ENCODE results near the gene PTPRG.

The PTPRG gene

DNA sequence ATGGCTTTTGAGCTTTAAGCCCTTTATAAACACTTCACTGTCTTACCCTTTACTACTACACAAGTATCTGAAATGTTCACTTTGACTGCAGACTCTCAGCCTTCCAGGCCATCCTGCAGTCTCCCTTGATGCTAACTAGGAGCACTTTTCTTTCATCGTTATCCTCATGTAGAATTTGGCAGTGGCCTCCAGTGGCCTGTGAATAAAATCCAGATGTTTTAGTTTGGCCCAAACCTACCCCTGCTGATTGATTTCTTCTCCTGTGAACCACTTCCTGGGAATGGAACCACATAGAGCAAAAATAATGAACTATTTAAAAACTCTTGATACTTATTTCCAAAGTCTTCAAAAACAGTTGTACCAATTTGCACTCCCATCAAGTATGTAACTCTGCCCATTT, 540.1 kb downstream of the PTPRG start:
- TF ChIP-seq ZFX (IDR thresholded peaks at IDR 0.05), result no peak
- TF ChIP-seq, protein P1, sequence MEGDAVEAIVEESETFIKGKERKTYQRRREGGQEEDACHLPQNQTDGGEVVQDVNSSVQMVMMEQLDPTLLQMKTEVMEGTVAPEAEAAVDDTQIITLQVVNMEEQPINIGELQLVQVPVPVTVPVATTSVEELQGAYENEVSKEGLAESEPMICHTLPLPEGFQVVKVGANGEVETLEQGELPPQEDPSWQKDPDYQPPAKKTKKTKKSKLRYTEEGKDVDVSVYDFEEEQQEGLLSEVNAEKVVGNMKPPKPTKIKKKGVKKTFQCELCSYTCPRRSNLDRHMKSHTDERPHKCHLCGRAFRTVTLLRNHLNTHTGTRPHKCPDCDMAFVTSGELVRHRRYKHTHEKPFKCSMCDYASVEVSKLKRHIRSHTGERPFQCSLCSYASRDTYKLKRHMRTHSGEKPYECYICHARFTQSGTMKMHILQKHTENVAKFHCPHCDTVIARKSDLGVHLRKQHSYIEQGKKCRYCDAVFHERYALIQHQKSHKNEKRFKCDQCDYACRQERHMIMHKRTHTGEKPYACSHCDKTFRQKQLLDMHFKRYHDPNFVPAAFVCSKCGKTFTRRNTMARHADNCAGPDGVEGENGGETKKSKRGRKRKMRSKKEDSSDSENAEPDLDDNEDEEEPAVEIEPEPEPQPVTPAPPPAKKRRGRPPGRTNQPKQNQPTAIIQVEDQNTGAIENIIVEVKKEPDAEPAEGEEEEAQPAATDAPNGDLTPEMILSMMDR (conservative IDR thresholded peaks at IDR 0.05), result no peak
- H3K27ac ChIP-seq, result no peak overlapping the region

DNA sequence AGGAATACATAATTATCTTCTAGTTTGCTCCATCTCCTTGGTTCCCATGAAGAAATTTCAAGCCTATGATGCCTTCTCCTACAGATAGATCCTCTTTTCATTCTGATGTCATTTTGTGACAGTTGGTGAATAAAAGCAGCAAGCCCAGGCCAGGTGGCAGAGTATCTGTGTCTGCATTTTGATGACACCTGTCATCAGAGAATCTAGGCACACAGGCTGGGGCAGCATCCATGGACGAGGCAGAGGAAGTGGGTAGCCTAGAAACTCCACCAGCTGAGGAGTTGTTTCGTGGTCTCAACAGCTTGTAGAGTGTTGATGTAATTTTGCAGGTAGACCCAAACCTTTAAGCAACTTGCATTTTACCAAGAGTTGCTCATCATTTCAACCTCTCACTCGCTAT, 542.2 kb downstream of the PTPRG start:
- H3K27ac ChIP-seq, result no peak overlapping the region

DNA sequence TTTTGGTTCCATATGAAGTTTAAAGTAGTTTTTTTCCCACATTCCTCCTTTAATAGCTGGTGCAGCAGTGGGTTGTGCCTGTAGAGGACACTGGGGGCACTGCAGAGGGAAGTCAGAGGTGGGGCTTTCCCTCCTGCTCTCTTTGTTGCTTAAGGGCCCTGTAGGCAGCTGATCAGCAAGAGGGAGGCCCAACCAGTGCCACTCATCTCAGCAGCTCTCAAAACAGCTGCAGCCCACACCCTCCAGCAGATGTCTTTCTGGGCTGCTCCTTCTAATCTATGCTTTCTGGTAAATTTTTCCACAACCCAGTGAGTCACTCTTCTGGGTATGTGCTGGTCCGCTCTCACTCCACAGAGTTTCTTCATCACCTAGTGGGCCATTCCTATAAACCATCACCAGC, 548.2 kb downstream of the PTPRG start:
- TF ChIP-seq ZFX (IDR thresholded peaks at IDR 0.05), result no peak
- TF ChIP-seq, protein P1 (conservative IDR thresholded peaks at IDR 0.05), result peak; percentile 2; the same call in 1 of the 2 replicates
- no peak overlapping the region for H3K27ac ChIP-seq

More for the DNA sequence above, 542.2 kb downstream of the PTPRG start:
- no peak for TF ChIP-seq ZFX (IDR thresholded peaks at IDR 0.05)
- TF ChIP-seq, protein P1 (conservative IDR thresholded peaks at IDR 0.05), result no peak

DNA sequence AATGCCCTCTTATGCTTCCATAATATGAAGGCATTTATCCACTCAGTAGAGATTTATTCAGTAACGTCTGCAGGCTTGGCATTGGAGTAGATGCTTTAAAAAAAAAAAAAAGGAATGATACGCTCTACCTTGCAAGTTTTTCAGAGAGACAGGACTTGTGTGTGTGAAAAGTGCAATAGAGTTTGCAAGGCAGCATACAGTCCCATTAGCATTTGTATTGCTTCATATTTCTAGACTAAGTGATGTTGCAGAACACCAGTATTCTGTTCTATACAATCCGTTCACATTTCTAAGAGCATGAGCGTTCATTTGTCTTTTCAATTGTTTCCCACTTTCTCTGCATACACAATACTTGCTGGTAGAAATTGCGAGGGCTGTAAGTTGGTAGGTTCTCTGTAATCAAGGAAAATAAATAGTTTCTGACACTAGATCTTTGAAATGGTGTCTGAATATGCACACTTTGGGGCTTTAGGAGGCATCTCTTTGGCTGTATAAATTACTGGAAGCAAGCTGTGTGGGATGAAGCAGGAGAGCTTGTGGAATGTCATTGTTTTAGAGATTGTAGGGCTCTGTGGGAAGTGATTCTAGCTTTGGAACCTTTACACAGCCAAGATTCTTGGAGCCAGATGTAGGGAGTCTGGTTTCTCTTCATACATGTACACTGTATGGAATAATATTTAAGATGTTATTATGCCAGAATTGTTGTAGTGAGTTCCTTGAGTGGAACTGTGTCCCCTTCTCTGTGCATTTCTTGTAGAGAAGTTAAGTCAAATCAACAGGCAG, 549.3 kb downstream of the PTPRG start:
- TF ChIP-seq, protein P1 (conservative IDR thresholded peaks at IDR 0.05), result no peak
- TF ChIP-seq ZFX (IDR thresholded peaks at IDR 0.05), result no peak
- H3K27ac ChIP-seq, result no peak overlapping the region

DNA sequence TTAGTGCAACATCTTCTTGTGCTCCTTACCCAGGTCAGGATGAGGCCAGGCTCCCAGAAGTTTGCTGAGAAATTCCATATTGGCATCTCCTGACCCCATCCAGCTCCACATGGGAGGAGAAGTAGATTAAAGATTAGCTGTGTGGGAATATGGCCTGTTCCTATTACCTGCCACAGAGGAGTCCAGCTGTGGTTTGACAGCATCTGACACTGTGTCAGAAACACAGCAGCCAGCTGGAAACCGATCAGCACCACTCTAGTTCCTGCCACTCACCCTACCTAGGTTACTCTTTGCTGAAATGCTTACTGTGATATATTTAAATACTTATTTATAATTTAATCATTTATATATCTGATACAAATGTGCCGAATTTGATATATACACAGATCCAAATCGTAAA, 551.7 kb downstream of the PTPRG start:
- TF ChIP-seq, protein P1 (conservative IDR thresholded peaks at IDR 0.05), result no peak
- no peak for TF ChIP-seq ZFX (IDR thresholded peaks at IDR 0.05)
- no peak overlapping the region for H3K27ac ChIP-seq

DNA sequence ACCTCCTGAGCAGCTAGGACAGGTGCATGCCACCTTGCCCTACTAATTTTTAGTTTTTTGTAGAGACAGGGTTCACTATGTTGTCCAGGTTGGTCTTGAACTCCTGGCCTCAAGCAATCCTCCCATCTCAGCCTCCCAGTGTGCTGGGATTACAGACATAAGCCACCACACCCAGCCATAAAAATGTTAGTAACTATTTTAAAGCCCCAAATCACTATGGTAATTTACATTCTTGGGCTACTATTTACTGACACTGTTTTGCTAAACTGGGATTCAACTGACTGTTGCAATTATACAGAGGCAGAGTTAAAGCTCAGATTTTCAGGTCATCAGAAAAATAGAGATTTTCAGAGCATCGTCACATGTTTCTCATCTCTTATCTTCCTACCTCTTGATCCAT, 553.4 kb downstream of the PTPRG start:
- TF ChIP-seq, protein P1 (conservative IDR thresholded peaks at IDR 0.05), result no peak
- TF ChIP-seq ZFX (IDR thresholded peaks at IDR 0.05), result no peak
- no peak overlapping the region for H3K27ac ChIP-seq

DNA sequence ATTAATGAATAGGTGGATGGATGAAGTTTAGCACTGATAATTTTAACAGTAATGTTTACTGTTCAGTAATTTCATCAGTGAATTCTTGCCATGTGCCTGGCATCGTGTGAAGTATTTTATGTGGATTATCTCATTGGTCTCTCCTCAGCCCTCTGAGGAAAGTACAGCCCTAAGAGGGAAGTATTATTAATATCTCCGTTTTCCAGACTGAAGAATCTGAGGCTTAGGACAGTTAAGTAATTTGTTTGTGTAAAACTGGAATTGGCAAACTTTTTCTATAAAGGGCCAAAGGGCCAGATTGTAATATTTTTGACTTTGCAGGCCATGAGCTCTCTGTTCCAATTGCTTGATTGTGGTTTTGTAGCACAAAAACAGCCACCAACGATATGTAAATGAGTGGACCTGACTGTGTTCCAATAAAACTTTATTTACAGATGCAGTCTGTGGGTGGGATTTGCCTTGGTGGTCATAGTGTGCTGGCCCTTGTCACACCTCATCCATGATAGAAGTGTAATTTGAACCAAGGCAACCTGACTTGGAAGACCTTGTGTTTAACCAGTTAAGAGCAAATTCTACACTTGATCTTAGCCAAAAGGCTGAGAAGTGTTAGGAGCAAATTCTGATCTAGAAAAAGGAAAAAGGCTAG, 556.7 kb downstream of the PTPRG start:
- TF ChIP-seq ZFX (IDR thresholded peaks at IDR 0.05), result no peak
- H3K27ac ChIP-seq, result no peak overlapping the region
